Measurements from ENCODE around the gene PFKM.

DNA sequence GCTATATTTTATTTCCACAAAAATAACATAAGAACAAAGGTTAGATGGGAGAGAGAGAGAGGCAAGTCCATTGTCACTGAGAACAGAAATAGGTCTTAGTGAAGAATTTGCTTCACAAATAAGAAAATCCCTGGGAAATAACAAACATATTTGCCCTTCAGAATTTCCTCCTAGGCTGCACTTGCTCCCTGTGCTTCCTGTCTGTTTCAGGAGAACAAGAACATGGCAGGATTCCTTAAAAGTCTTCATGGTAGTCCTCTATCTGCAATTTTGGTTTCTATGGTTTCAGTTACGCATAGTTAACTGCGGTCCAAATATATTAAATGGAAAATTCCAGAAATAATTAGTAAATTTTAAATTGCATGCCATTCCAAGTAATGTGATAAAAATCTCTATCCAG, 47.4 kb upstream of the PFKM start:
- no peak for TF ChIP-seq EZH2 (IDR thresholded peaks at IDR 0.05; ENCODE audit: borderline replicate concordance, low read length)
- TF ChIP-seq, protein P1, sequence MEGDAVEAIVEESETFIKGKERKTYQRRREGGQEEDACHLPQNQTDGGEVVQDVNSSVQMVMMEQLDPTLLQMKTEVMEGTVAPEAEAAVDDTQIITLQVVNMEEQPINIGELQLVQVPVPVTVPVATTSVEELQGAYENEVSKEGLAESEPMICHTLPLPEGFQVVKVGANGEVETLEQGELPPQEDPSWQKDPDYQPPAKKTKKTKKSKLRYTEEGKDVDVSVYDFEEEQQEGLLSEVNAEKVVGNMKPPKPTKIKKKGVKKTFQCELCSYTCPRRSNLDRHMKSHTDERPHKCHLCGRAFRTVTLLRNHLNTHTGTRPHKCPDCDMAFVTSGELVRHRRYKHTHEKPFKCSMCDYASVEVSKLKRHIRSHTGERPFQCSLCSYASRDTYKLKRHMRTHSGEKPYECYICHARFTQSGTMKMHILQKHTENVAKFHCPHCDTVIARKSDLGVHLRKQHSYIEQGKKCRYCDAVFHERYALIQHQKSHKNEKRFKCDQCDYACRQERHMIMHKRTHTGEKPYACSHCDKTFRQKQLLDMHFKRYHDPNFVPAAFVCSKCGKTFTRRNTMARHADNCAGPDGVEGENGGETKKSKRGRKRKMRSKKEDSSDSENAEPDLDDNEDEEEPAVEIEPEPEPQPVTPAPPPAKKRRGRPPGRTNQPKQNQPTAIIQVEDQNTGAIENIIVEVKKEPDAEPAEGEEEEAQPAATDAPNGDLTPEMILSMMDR (IDR thresholded peaks at IDR 0.05; ENCODE audit: low read length) = no peak
